Keratinocyte (primary cell): ENCODE data around the gene FER1L5. TPM values are rescaled to one million over a fixed set of nuclear protein-coding genes. Genes with fewer than 3 reads are reported as not detected.

Experiments used
- DNase-seq: peaks from one replicate; pipeline ENCODE4 v3.0.0-alpha.2; 2011; ENCODE audit warnings: low read depth, missing footprints, low spot score
- FAIRE-seq: peaks from 2 replicates; lab custom pipeline; 2011; peaks lifted over from hg19 to GRCh38; lab: Jason Lieb, UNC
- H2AFZ ChIP-seq: 2 replicates; pipeline ENCODE4 v1.6.0; 2012; ENCODE audit warnings: low read length, control low read depth, inconsistent platforms; ENCODE audit not compliant: control insufficient read depth
- H3K27ac ChIP-seq: 2 replicates; pipeline ENCODE4 v1.5.1; 2011; ENCODE audit warnings: low read length; ENCODE audit not compliant: control insufficient read depth, insufficient read depth
- H3K27me3 ChIP-seq: 3 replicates; pipeline ENCODE4 v1.6.0; 2011; ENCODE audit warnings: low read length; ENCODE audit not compliant: control insufficient read depth, insufficient read depth; ENCODE audit errors: extremely low read depth
- H3K36me3 ChIP-seq, 2 experiments: 2 replicates in 1 of 2; 3 replicates in 1 of 2; pipeline ENCODE4 v1.5.1; 2011; ENCODE audit warnings: low read length in 2 of 2, mild to moderate bottlenecking in 1 of 2; ENCODE audit not compliant: control insufficient read depth in 2 of 2, insufficient read depth in 2 of 2; ENCODE audit errors: extremely low read depth in 1 of 2
- H3K4me1 ChIP-seq: 3 replicates; pipeline ENCODE4 v1.5.1; 2011; ENCODE audit warnings: low read length; ENCODE audit not compliant: control insufficient read depth, insufficient read depth; ENCODE audit errors: extremely low read depth
- H3K4me2 ChIP-seq: 3 replicates; pipeline ENCODE4 v1.6.0; 2011; ENCODE audit warnings: low read depth, low read length; ENCODE audit not compliant: control insufficient read depth, insufficient read depth; ENCODE audit errors: extremely low read depth
- H3K4me3 ChIP-seq, 3 experiments: fragments of 200-600 bp in 1 of 3; sonication (generic) in 1 of 3; 2 replicates in 2 of 3; 3 replicates in 1 of 3; pipeline ENCODE4 v1.5.1; 2011 to 2016; ENCODE audit warnings: low read length in 3 of 3, mild to moderate bottlenecking in 3 of 3, control low read depth in 2 of 3, inconsistent platforms in 1 of 3, low read depth in 1 of 3, mixed read lengths in 1 of 3, mixed run types in 1 of 3, moderate library complexity in 1 of 3; ENCODE audit not compliant: control insufficient read depth in 2 of 3, insufficient read depth in 2 of 3; ENCODE audit errors: extremely low read depth in 1 of 3
- H3K79me2 ChIP-seq: 2 replicates; pipeline ENCODE4 v1.6.0; 2012; ENCODE audit warnings: low read length; ENCODE audit not compliant: control insufficient read depth, insufficient read depth
- H3K9ac ChIP-seq: 3 replicates; pipeline ENCODE4 v1.6.0; 2011; ENCODE audit warnings: low read length; ENCODE audit not compliant: control insufficient read depth, insufficient read depth; ENCODE audit errors: extremely low read depth
- H3K9me1 ChIP-seq: 3 replicates; pipeline ENCODE4 v1.6.0; 2011; ENCODE audit warnings: low read length; ENCODE audit not compliant: control insufficient read depth, insufficient read depth; ENCODE audit errors: extremely low read depth
- H3K9me3 ChIP-seq: 2 replicates; pipeline ENCODE4 v1.5.1; 2012; ENCODE audit warnings: low read depth, low read length; ENCODE audit not compliant: control insufficient read depth
- H4K20me1 ChIP-seq: 3 replicates; pipeline ENCODE4 v1.6.0; 2011; ENCODE audit warnings: low read length; ENCODE audit not compliant: control insufficient read depth, insufficient read depth; ENCODE audit errors: extremely low read depth
- EZH2 ChIP-seq: IDR thresholded peaks from one replicate; pipeline ENCODE4 v1.6.1; 2012; ENCODE audit warnings: inconsistent platforms, mild to moderate bottlenecking, low read length, moderate library complexity
- dilution Hi-C: fragments of 300-500 bp; cut with MboI; formaldehyde crosslinking; loops from one replicate; pipeline ENCODE4 v1.7.0; 2020; ENCODE audit warnings: low sequenced_read_pairs; ENCODE audit not compliant: extremely low pct_ligation_motif_present
- polyA plus RNA-seq, 5 experiments: library from polyadenylated mRNA; depleted of rRNA in 3 of 5; stranded (reverse) in 3 of 5; stranded (forward) in 1 of 5; unstranded in 1 of 5; fragments of >200 nt; gene quantifications; 1 replicate in 1 of 5; 2 replicates in 3 of 5; 3 replicates in 1 of 5; pipeline versions ENCODE4 v1.2.1 to v1.2.3, GENCODE V29; 2011 to 2012; ENCODE audit warnings: missing spikeins in 2 of 5, low read depth in 1 of 5, low replicate concordance in 1 of 5
- TF ChIP-seq, protein P1 (sequence below), 3 experiments: IDR thresholded peaks in 1 of 3; conservative IDR thresholded peaks in 1 of 3; optimal IDR thresholded peaks in 1 of 3; 2 replicates in 2 of 3; 3 replicates in 1 of 3; pipeline versions ENCODE3 to v1.5.1; 2011; ENCODE audit warnings: low read length in 3 of 3, mild to moderate bottlenecking in 3 of 3, moderate library complexity in 2 of 3, control low read depth in 1 of 3, inconsistent platforms in 1 of 3; ENCODE audit not compliant: insufficient read depth in 2 of 3; ENCODE audit errors: extremely low read depth in 1 of 3

Gene FER1L5
- polyA plus RNA-seq, 1 donor (not counting 4 experiments of a cell fraction or from before 2014, with no cell fraction given), result 0.01 TPM

DNA sequence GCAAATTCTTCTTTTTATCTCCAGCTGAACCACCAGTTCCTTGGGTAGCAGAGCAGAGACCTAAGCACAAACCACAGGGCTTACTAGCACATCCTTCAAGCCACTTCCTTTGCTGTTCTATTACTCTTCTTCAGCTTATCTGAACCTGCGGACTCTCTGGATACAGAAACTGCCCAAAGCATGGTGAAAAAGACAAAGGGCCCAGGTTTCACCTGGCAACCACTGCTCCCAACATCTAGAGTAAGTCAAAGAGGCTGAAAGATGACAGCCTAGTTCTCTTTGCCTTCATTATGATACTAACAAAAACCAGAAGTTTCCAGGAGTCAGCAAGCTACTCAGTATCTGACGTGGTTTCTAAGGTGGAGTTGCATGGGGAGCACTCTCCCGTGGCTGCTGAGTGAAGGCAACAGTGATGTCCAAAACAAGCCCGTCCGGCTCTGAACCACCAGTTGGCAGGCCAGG lies 47.8 kb upstream of the FER1L5 start:
- Histone ChIP-seq H3K79me2 (no peaks in the 10 kb centered on the region), H3K27ac (no peak overlapping the region), H3K9me1 (peaks cover 2% of the 10 kb centered on the region), H3K4me3 (no peak overlapping the region), H3K36me3 (peaks cover 20 to 27% of the 10 kb centered on the region in 2 experiments), H3K4me1 (peaks cover 1% of the 10 kb centered on the region), H4K20me1 (no peaks in the 10 kb centered on the region), H3K9ac (no peak overlapping the region), H2AFZ (no peak overlapping the region), H3K4me2 (no peak overlapping the region), H3K27me3 (no peaks in the 10 kb centered on the region), H3K9me3 (no peaks in the 10 kb centered on the region)
- TF ChIP-seq, protein P1, sequence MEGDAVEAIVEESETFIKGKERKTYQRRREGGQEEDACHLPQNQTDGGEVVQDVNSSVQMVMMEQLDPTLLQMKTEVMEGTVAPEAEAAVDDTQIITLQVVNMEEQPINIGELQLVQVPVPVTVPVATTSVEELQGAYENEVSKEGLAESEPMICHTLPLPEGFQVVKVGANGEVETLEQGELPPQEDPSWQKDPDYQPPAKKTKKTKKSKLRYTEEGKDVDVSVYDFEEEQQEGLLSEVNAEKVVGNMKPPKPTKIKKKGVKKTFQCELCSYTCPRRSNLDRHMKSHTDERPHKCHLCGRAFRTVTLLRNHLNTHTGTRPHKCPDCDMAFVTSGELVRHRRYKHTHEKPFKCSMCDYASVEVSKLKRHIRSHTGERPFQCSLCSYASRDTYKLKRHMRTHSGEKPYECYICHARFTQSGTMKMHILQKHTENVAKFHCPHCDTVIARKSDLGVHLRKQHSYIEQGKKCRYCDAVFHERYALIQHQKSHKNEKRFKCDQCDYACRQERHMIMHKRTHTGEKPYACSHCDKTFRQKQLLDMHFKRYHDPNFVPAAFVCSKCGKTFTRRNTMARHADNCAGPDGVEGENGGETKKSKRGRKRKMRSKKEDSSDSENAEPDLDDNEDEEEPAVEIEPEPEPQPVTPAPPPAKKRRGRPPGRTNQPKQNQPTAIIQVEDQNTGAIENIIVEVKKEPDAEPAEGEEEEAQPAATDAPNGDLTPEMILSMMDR (optimal IDR thresholded peaks at IDR 0.05 in 1 of 3, IDR thresholded peaks at IDR 0.05 in 1 of 3, conservative IDR thresholded peaks at IDR 0.05 in 1 of 3; ENCODE audit: extremely low read depth in 1 of 3, insufficient read depth in 2 of 3, low read length in 3 of 3), result no peak
- no peak for TF ChIP-seq EZH2
- dilution Hi-C loops, result no loop called here
- no peak for FAIRE-seq
- DNase-seq, result no peak

DNA sequence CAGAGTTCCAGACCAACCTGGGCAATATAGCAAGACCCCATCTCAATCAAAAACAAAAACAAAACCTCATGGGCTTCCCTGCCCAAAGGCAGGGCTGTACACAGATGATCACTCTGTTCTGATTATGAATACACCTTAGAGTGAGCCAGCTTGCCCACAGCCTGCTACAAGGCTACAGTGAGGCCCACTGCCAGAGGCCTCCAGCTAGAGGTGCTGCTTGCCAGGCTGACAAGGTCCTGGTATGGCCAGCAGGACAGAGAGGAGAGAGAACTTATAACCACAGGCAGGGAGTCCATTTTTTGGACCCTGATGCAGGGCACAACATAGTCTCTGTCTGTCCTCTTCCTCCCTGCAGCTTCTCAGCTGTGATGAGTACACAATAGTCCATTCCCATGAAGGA lies 46.0 kb upstream of the FER1L5 start:
- Histone ChIP-seq H3K27me3 (no peaks in the 10 kb centered on the region), H3K9me3 (no peaks in the 10 kb centered on the region), H3K4me2 (no peak overlapping the region), H3K9me1 (peaks cover 2% of the 10 kb centered on the region), H2AFZ (no peak overlapping the region), H3K36me3 (peaks cover 28 to 30% of the 10 kb centered on the region in 2 experiments), H3K9ac (no peak overlapping the region), H3K4me1 (peaks cover 4% of the 10 kb centered on the region), H4K20me1 (no peaks in the 10 kb centered on the region), H3K27ac (no peak overlapping the region), H3K79me2 (no peaks in the 10 kb centered on the region), H3K4me3 (no peak overlapping the region)
- TF ChIP-seq, protein P1 (optimal IDR thresholded peaks at IDR 0.05 in 1 of 3, IDR thresholded peaks at IDR 0.05 in 1 of 3, conservative IDR thresholded peaks at IDR 0.05 in 1 of 3; ENCODE audit: extremely low read depth in 1 of 3, insufficient read depth in 2 of 3, low read length in 3 of 3), result no peak
- no peak for TF ChIP-seq EZH2
- DNase-seq, result no peak
- no peak for FAIRE-seq
- dilution Hi-C loops, result no loop called here
